K562 (cell line): ENCODE data around the gene SRPK1. TPM values are rescaled to one million over a fixed set of nuclear protein-coding genes. Genes with fewer than 3 reads are reported as not detected.
A peak's percentile ranks its signal among the peaks of the same experiment; 100 is the strongest.

ENCODE experiments used
- ATAC-seq: fragments of 200-7000 bp; cut with Tn5 transposase; 3 replicates; pipeline ENCODE4 v1.9.1; 2020; ENCODE audit warnings: moderate library complexity
- BruUV-seq: library from RNA; stranded (reverse); fragments of 400-500 nt; replicated peaks from 2 replicates; lab custom pipeline; 2021; lab: Mats Ljungman, UMichigan
- CTCF ChIA-PET: fragments of 300-600 bp; formaldehyde crosslinking; extraction: SDS; loops from one replicate; lab custom pipeline; 2021; ENCODE audit warnings: low intra/inter-chr PET ratio; lab: Yijun Ruan, JAX
- POLR2A ChIA-PET: fragments of 300-600, 350-650 bp; sonication (Branson Sonifier 250); formaldehyde crosslinking; extraction: SDS; loops from one replicate; lab custom pipeline; 2021; ENCODE audit warnings: antibody characterized with exemption, inconsistent platforms; lab: Yijun Ruan, JAX
- DNase-seq, 4 experiments: peaks; one replicate each; pipeline versions ENCODE4 v3.0.0 to v3.0.0-alpha.2; 2011 to 2018; ENCODE audit warnings: low spot score in 3 of 4, mixed read lengths in 3 of 4; ENCODE audit errors: extremely low read depth in 1 of 4
- FAIRE-seq: peaks from 2 replicates; lab custom pipeline; 2011; peaks lifted over from hg19 to GRCh38; lab: Jason Lieb, UNC
- H2AFZ ChIP-seq: 2 replicates; pipeline ENCODE4 v1.6.0; 2011; ENCODE audit warnings: low read depth, low read length, control low read depth, inconsistent platforms
- H3K27ac ChIP-seq: fragments of 200-600 bp; 3 replicates; pipeline ENCODE4 v1.8.0; 2011; ENCODE audit warnings: low read depth, mild to moderate bottlenecking, control low read depth, inconsistent platforms, low read length, moderate library complexity, mixed read lengths; ENCODE audit errors: extremely low read depth
- H3K27me3 ChIP-seq, 2 experiments: fragments of 300-600 bp in 1 of 2; 2 replicates in 1 of 2; 3 replicates in 1 of 2; pipeline versions ENCODE4 v1.6.0 to v1.8.0; 2011; ENCODE audit warnings: inconsistent platforms in 2 of 2, low read length in 2 of 2, mild to moderate bottlenecking in 1 of 2, mixed read lengths in 1 of 2, moderate library complexity in 1 of 2; ENCODE audit not compliant: control insufficient read depth in 2 of 2, insufficient read depth in 2 of 2
- H3K36me3 ChIP-seq: fragments of 300-600 bp; 3 replicates; pipeline ENCODE4 v1.8.0; 2011; ENCODE audit warnings: mild to moderate bottlenecking, low read length, inconsistent platforms; ENCODE audit not compliant: control insufficient read depth, insufficient read depth
- H3K4me1 ChIP-seq, 2 experiments: fragments of 200-600 bp in 1 of 2; replicated peaks in 1 of 2; 2 replicates in 1 of 2; 3 replicates in 1 of 2; pipeline versions ENCODE4 v1.5.1 to v1.8.0; 2011; ENCODE audit warnings: inconsistent platforms in 2 of 2, low read length in 2 of 2, mild to moderate bottlenecking in 1 of 2, mixed read lengths in 1 of 2, moderate library complexity in 1 of 2; ENCODE audit not compliant: control insufficient read depth in 2 of 2, insufficient read depth in 2 of 2
- H3K4me2 ChIP-seq: 2 replicates; pipeline ENCODE4 v1.6.1; 2011; ENCODE audit warnings: low read length, control low read depth, inconsistent platforms, mixed read lengths; ENCODE audit not compliant: insufficient read depth
- H3K4me3 ChIP-seq: fragments of 200-600 bp; sonication (generic), shearing (Covaris generic); 2 replicates; pipeline ENCODE4 v1.5.1; 2016; ENCODE audit warnings: control low read depth, inconsistent platforms
- H3K79me2 ChIP-seq: fragments of 200-600 bp; 3 replicates; pipeline ENCODE4 v1.8.0; 2011; ENCODE audit warnings: low read length, inconsistent platforms; ENCODE audit not compliant: control insufficient read depth, insufficient read depth
- H3K9ac ChIP-seq, 2 experiments: 2 replicates each; pipeline versions ENCODE4 v1.6.0 to v1.6.1; 2011; ENCODE audit warnings: low read depth in 2 of 2, low read length in 2 of 2, control low read depth in 1 of 2, inconsistent platforms in 1 of 2, mild to moderate bottlenecking in 1 of 2, mixed read lengths in 1 of 2; ENCODE audit not compliant: insufficient read depth in 1 of 2
- H3K9me1 ChIP-seq: one replicate; pipeline ENCODE4 v1.6.0; 2011; ENCODE audit warnings: inconsistent platforms, mild to moderate bottlenecking, low read length, moderate library complexity; ENCODE audit not compliant: control insufficient read depth, insufficient read depth
- H3K9me3 ChIP-seq: replicated peaks from 2 replicates; pipeline ENCODE4 v1.5.1; 2011; ENCODE audit warnings: low read depth, low read length, inconsistent platforms; ENCODE audit not compliant: control insufficient read depth, insufficient read depth
- H4K20me1 ChIP-seq: replicated peaks from 2 replicates; pipeline ENCODE4 v1.6.1; 2011; ENCODE audit warnings: low read length, inconsistent platforms, mixed read lengths; ENCODE audit not compliant: control insufficient read depth, insufficient read depth
- ATF3 ChIP-seq, 2 experiments: fragments of 450-650 bp in 1 of 2; sonication (generic) in 1 of 2; formaldehyde crosslinking in 1 of 2; IDR thresholded peaks in 1 of 2; conservative IDR thresholded peaks in 1 of 2; 2 replicates each; pipeline versions ENCODE4 v1.6.1 to v1.8.1; 2016 to 2023; ENCODE audit warnings: mild to moderate bottlenecking in 2 of 2, moderate library complexity in 2 of 2, inconsistent platforms in 1 of 2, missing genetic modification reagents in 1 of 2
- ATF7 ChIP-seq: fragments of 450-650 bp; IDR thresholded peaks from 2 replicates; pipeline ENCODE4 v1.7.1; 2014; ENCODE audit warnings: mild to moderate bottlenecking, moderate library complexity
- GABPA ChIP-seq: fragments of 200-800 bp; sonication (Bioruptor generic); conservative IDR thresholded peaks from 2 replicates; pipeline ENCODE4 v1.6.1; 2016; ENCODE audit warnings: low read depth, missing genetic modification characterization, missing compliant biosample characterization
- KLF10 ChIP-seq: fragments of 250-450 bp; sonication (Bioruptor Pico); IDR thresholded peaks from 2 replicates; pipeline ENCODE4 v1.6.1; 2021; ENCODE audit warnings: matching md5 sums
- MYC ChIP-seq, 2 experiments: fragments of 250-450 bp in 1 of 2; sonication (Bioruptor Pico) in 1 of 2; IDR thresholded peaks; 2 replicates each; pipeline versions ENCODE4 v1.5.1 to v1.6.1; 2012 to 2021; ENCODE audit warnings: low read depth in 2 of 2, borderline replicate concordance in 1 of 2, improper control_type of control experiment in 1 of 2, low read length in 1 of 2, mild to moderate bottlenecking in 1 of 2, moderate library complexity in 1 of 2
- NFATC3 ChIP-seq: fragments of 450-650 bp; IDR thresholded peaks from 2 replicates; pipeline ENCODE4 v1.6.1; 2017; ENCODE audit warnings: mild to moderate bottlenecking
- NFE2 ChIP-seq: IDR thresholded peaks from 2 replicates; pipeline ENCODE4 v1.6.1; 2014; ENCODE audit warnings: antibody characterized with exemption, low read depth
- RBM22 ChIP-seq: fragments of 200-400 bp; formaldehyde crosslinking; IDR thresholded peaks from 2 replicates; pipeline ENCODE4 v1.6.1; 2018; ENCODE audit warnings: low read length, low read depth; ENCODE audit not compliant: poor library complexity, severe bottlenecking
- SMARCA4 ChIP-seq: fragments of 450-650 bp; IDR thresholded peaks from 2 replicates; pipeline ENCODE4 v1.6.1; 2016
- SMARCA5 ChIP-seq: fragments of 450-650 bp; IDR thresholded peaks from 2 replicates; pipeline ENCODE4 v1.6.1; 2016
- SPI1 ChIP-seq: IDR thresholded peaks from 2 replicates; pipeline ENCODE4 v1.6.1; 2011; ENCODE audit warnings: low read depth, low read length, control low read depth, borderline replicate concordance
- TRIM28 ChIP-seq: fragments of 450-650 bp; IDR thresholded peaks from 2 replicates; pipeline ENCODE4 v1.6.1; 2017
- ZBTB9 ChIP-seq: fragments of 450-650 bp; formaldehyde crosslinking; IDR thresholded peaks from 2 replicates; pipeline ENCODE4 v1.4.0; 2020; ENCODE audit warnings: mild to moderate bottlenecking, moderate library complexity
- ZHX1 ChIP-seq: fragments of 150-350 bp; conservative IDR thresholded peaks from 2 replicates; pipeline ENCODE4 v1.6.1; 2014; ENCODE audit warnings: low read length
- ZNF764 ChIP-seq: fragments of 250-450 bp; sonication (Bioruptor Pico); IDR thresholded peaks from 2 replicates; pipeline ENCODE4 v1.4.0; 2020; ENCODE audit warnings: low read depth, mild to moderate bottlenecking, moderate library complexity
- ZNF77 ChIP-seq: fragments of 250-450 bp; sonication (Bioruptor Pico); IDR thresholded peaks from 2 replicates; pipeline ENCODE4 v1.5.0; 2020
- WGBS: fragments of 100-300 bp; shearing (Covaris generic); methylation state at CpG from one replicate; pipeline ENCODE4 v1.1.6; 2016; ENCODE audit warnings: low coverage, mixed read lengths; ENCODE audit not compliant: insufficient coverage; ENCODE audit errors: missing lambda C conversion rate; 5-methylcytosine and 5-hydroxymethylcytosine counted together
- in situ Hi-C: fragments of 300-500 bp; cut with MboI; formaldehyde crosslinking; loops from 4 replicates; pipeline ENCODE4 v1.15.0; 2018; ENCODE audit warnings: inconsistent platforms, mixed read lengths
- intact Hi-C: fragments of 100-400 bp; cut with micrococcal nuclease; formaldehyde crosslinking; loops from 2 replicates; pipeline ENCODE4 v1.14.2; 2022
- polyA plus RNA-seq, 8 experiments: library from polyadenylated mRNA; depleted of rRNA in 4 of 8; stranded (reverse) in 5 of 8; unstranded in 3 of 8; fragments of >200 nt; fragmentation: Nextera tagmentation in 2 of 8; fragmentation: Illumina TruSeq in 1 of 8; extraction: Ambion mirVana in 2 of 8; extraction: Trizol in 1 of 8; gene quantifications; 2 replicates each; pipeline versions ENCODE4 v1.2.1 to v1.2.3, GENCODE V29; 2011 to 2014; ENCODE audit warnings: inconsistent platforms in 1 of 8, missing spikeins in 1 of 8
- total RNA-seq, 7 experiments: library from RNA; depleted of rRNA in 6 of 7; stranded (reverse); fragments of >200 nt in 6 of 7; fragmentation: Illumina TruSeq in 2 of 7; extraction: Trizol in 2 of 7; gene quantifications; 2 replicates each; pipeline versions ENCODE4 v1.2.1 to v1.2.3, GENCODE V29; 2011 to 2021; ENCODE audit warnings: low replicate concordance in 1 of 7

The SRPK1 gene
- total and polyA plus RNA-seq, 9 of the 15 experiments (the other 6 are each of a cell fraction or from before 2014, with no cell fraction given): 99.6 to 185 (median 159) TPM

GRCh38 chr6:35919085-35919826, 1.6 kb downstream of the SRPK1 start:
- Histone ChIP-seq H4K20me1 (peaks cover 16% of the 10 kb centered on the region), H3K79me2 (peaks cover 85% of the 10 kb centered on the region), H3K36me3 (peaks cover 51% of the 10 kb centered on the region), H2AFZ (peak overlapping the region; percentile 69), H3K4me3 (peak overlapping the region; percentile 69), H3K4me1 (peaks cover 10 to 13% of the 10 kb centered on the region in 2 experiments; a peak in 4 of 5 replicates), H3K9ac (peak overlapping the region; percentile 80 to 99), H3K27ac (peak overlapping the region; percentile 81), H3K4me2 (peak overlapping the region; percentile 98), H3K9me3 (no peaks in the 10 kb centered on the region), H3K27me3 (no peaks in the 10 kb centered on the region), H3K9me1 (no peaks in the 10 kb centered on the region)
- 2% methylated on average over 9 of the region's 9 CpGs for WGBS
- in situ Hi-C loops: no loop called here
- peak in 2 of 4 experiments; percentile 35 to 37 for DNase-seq
- POLR2A ChIA-PET: interaction anchor here (0.7 to 1.9 kb wide), 5 partner anchors 8 to 66 kb away, joined by 3 to 12 read pairs (median 4); no protein-coding TSS in a partner anchor
- peak; percentile 42 for ATAC-seq
- peak; percentile 65 for FAIRE-seq
- BruUV-seq: TSS peak; percentile 49
- intact Hi-C loops: no loop called here
- CTCF ChIA-PET: no interaction called here
- TF ChIP-seq SMARCA5 (peak; percentile 42; the same call in 1 of the 2 replicates), MYC (IDR thresholded peaks at IDR 0.05; ENCODE audit: low read depth, low read length) (peak; percentile 27; the same call in 1 of the 2 replicates), MYC (CRISPR knock-in tag; IDR thresholded peaks at IDR 0.05; ENCODE audit: borderline replicate concordance, low read depth) (no peak), ZBTB9 (CRISPR knock-in tag) (no peak), TRIM28 (0 out of 2 replicates have a peak, but pooled peaks have one; percentile 38), RBM22 (no peak), ZNF764 (no peak), ZHX1 (no peak), ATF7 (peak; percentile 35; the same call in 1 of the 2 replicates), ATF3 (IDR thresholded peaks at IDR 0.05) (peak; percentile 76), ATF3 (CRISPR knock-in tag; conservative IDR thresholded peaks at IDR 0.05) (no peak), ZNF77 (no peak), GABPA (tag) (no peak), NFE2 (no peak), SMARCA4 (0 out of 2 replicates have a peak, but pooled peaks have one; percentile 39), NFATC3 (no peak), SPI1 (no peak), KLF10 (0 out of 2 replicates have a peak, but pooled peaks have one; percentile 65)
